ENCODE data around the gene SKA3. TPM values are rescaled to one million over a fixed set of nuclear protein-coding genes. Genes with fewer than 3 reads are reported as not detected.

The SKA3 gene
- total RNA-seq, 1 experiment from 2014 or later = 61.8 TPM

DNA sequence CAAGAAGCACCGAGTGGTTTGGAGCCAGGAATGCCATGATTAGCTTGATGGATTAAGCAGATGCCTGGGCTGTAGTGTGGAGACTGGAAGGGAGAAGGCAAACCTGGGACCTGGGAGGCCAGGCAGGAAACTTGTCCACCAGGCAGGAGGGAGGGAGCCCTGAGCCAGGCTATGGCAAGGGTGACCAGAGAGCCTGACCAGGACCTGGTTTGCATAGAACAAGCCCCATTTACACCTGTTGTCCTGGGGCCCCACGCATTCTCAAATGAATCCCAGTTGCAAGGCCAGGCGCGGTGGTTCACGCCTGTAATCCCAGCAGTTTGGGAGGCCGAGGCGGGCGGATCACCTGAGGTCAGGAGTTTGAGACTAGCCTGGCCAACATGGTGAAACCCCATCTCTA is 64.8 kb downstream of the SKA3 start:
- no peaks in the 10 kb centered on the region for H3K4me1 ChIP-seq (ENCODE audit: insufficient read depth, low read length)
- no peak overlapping the region for H4K8ac ChIP-seq (replicated peaks; ENCODE audit: insufficient read length, low read depth, low read length)
- no peak overlapping the region for H2BK15ac ChIP-seq (ENCODE audit: low read depth, low read length)
- no peak overlapping the region for H3K4me2 ChIP-seq (ENCODE audit: insufficient read depth, insufficient read length, low read length)
- H4K5ac ChIP-seq (ENCODE audit: insufficient read length, low read depth, low read length) = no peak overlapping the region
- H3K18ac ChIP-seq (ENCODE audit: insufficient read length, low read depth, low read length) = no peak overlapping the region
- H2BK20ac ChIP-seq (ENCODE audit: low read depth, low read length, poor library complexity, severe bottlenecking) = no peak overlapping the region
- no peak overlapping the region for H3K23ac ChIP-seq (ENCODE audit: insufficient read length, low read depth, low read length)
- no peak overlapping the region for H3K27ac ChIP-seq (ENCODE audit: insufficient read length, low read depth, low read length)
- H3K4me3 Mint-ChIP-seq = no peak overlapping the region
- H3K9ac ChIP-seq (ENCODE audit: extremely low read depth, insufficient read length, low read length) = no peak overlapping the region
- H2AFZ ChIP-seq (ENCODE audit: low read length) = no peak overlapping the region
- H3K27me3 Mint-ChIP-seq (ENCODE audit: low read depth) = no peaks in the 10 kb centered on the region
- no peaks in the 10 kb centered on the region for H3K79me1 ChIP-seq (ENCODE audit: insufficient read depth, low read depth, low read length, poor library complexity, severe bottlenecking)
- H3K23me2 ChIP-seq (ENCODE audit: insufficient read length, low read depth, low read length, poor library complexity, severe bottlenecking) = no peaks in the 10 kb centered on the region
- no CpG with 5 or more reads among the region's 8 CpGs for WGBS (ENCODE audit: extremely low coverage, insufficient read length, low lambda C conversion rate)
- no peaks in the 10 kb centered on the region for H3K79me2 ChIP-seq (ENCODE audit: insufficient read depth, low read length)
- H3T11ph ChIP-seq (ENCODE audit: low read length) = no peak overlapping the region
- no peak overlapping the region for H3K56ac ChIP-seq (ENCODE audit: insufficient read length, low read depth, low read length)
- no peak overlapping the region for H2AK5ac ChIP-seq (ENCODE audit: insufficient read length, low read length)
- H3K4me1 Mint-ChIP-seq = peaks cover 26 to 33% of the 10 kb centered on the region in 2 experiments
- no peaks in the 10 kb centered on the region for H3K9me3 Mint-ChIP-seq
- no peaks in the 10 kb centered on the region; a peak in 1 of 7 replicates for H3K36me3 Mint-ChIP-seq (ENCODE audit: insufficient read depth in 1 of 3, low read depth in 3 of 3)
- H2BK12ac ChIP-seq (ENCODE audit: insufficient read length, low read depth, low read length) = no peak overlapping the region
- H3K27ac Mint-ChIP-seq = no peak overlapping the region; a peak in 1 of 7 replicates
- H3K27me3 ChIP-seq (ENCODE audit: insufficient read depth, low read length) = no peaks in the 10 kb centered on the region
- TF ChIP-seq, protein P1, sequence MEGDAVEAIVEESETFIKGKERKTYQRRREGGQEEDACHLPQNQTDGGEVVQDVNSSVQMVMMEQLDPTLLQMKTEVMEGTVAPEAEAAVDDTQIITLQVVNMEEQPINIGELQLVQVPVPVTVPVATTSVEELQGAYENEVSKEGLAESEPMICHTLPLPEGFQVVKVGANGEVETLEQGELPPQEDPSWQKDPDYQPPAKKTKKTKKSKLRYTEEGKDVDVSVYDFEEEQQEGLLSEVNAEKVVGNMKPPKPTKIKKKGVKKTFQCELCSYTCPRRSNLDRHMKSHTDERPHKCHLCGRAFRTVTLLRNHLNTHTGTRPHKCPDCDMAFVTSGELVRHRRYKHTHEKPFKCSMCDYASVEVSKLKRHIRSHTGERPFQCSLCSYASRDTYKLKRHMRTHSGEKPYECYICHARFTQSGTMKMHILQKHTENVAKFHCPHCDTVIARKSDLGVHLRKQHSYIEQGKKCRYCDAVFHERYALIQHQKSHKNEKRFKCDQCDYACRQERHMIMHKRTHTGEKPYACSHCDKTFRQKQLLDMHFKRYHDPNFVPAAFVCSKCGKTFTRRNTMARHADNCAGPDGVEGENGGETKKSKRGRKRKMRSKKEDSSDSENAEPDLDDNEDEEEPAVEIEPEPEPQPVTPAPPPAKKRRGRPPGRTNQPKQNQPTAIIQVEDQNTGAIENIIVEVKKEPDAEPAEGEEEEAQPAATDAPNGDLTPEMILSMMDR (conservative IDR thresholded peaks at IDR 0.05) = no peak
- H3K9me3 ChIP-seq (ENCODE audit: control insufficient read depth, low read depth, low read length) = no peaks in the 10 kb centered on the region
- H3K4ac ChIP-seq (ENCODE audit: low read depth, low read length) = no peak overlapping the region
- no peak overlapping the region for H4K91ac ChIP-seq (ENCODE audit: insufficient read length, low read depth, low read length)
- no peak overlapping the region for H2BK5ac ChIP-seq (ENCODE audit: insufficient read length, low read length)
- H3K14ac ChIP-seq (ENCODE audit: insufficient read depth, low read length) = no peak overlapping the region
- no peak for DNase-seq
- no peaks in the 10 kb centered on the region for H4K20me1 ChIP-seq (ENCODE audit: control insufficient read depth, insufficient read depth, insufficient read length)
- no peak overlapping the region for H2BK120ac ChIP-seq (ENCODE audit: low read depth, low read length, poor library complexity, severe bottlenecking)
